Smooth muscle cell (in vitro differentiated cells): ENCODE data around the gene RELL1. TPM values are rescaled to one million over a fixed set of nuclear protein-coding genes. Genes with fewer than 3 reads are reported as not detected.

ENCODE experiments used
- DNase-seq: peaks from one replicate; lab custom pipeline; 2025; ENCODE audit not compliant: unreplicated experiment; lab: John Stamatoyannopoulos, UW
- H2AFZ ChIP-seq: fragments of 200-600 bp; sonication (generic); 2 replicates; pipeline ENCODE4 v1.6.0; 2016; ENCODE audit warnings: antibody characterized with exemption, low read depth, mild to moderate bottlenecking
- H3F3A ChIP-seq: fragments of 200-600 bp; sonication (generic); 2 replicates; pipeline ENCODE4 v1.6.0; 2017; ENCODE audit warnings: antibody characterized with exemption, low read depth
- H3K27ac ChIP-seq: fragments of 200-600 bp; sonication (generic); 2 replicates; pipeline ENCODE4 v1.5.1; 2016; ENCODE audit warnings: low read depth, mild to moderate bottlenecking
- H3K27me3 ChIP-seq: fragments of 200-600 bp; sonication (generic); 2 replicates; pipeline ENCODE4 v1.6.1; 2016; ENCODE audit warnings: low read depth, mild to moderate bottlenecking
- H3K36me3 ChIP-seq: fragments of 200-600 bp; sonication (generic); 2 replicates; pipeline ENCODE4 v1.5.1; 2016; ENCODE audit warnings: low read depth
- H3K4me1 ChIP-seq: fragments of 200-600 bp; sonication (generic); 2 replicates; pipeline ENCODE4 v1.5.1; 2016; ENCODE audit warnings: low read depth
- H3K4me2 ChIP-seq: fragments of 200-600 bp; sonication (generic); 2 replicates; pipeline ENCODE4 v1.6.0; 2016; ENCODE audit warnings: mild to moderate bottlenecking
- H3K4me3 ChIP-seq: fragments of 200-600 bp; sonication (generic); 2 replicates; pipeline ENCODE4 v1.5.1; 2016; ENCODE audit warnings: mild to moderate bottlenecking
- H3K79me2 ChIP-seq: fragments of 200-600 bp; sonication (generic); 2 replicates; pipeline ENCODE4 v1.6.0; 2016; ENCODE audit warnings: low read depth, mild to moderate bottlenecking
- H3K9ac ChIP-seq: fragments of 200-600 bp; sonication (generic); 2 replicates; pipeline ENCODE4 v1.6.0; 2016; ENCODE audit warnings: low read depth
- H3K9me3 ChIP-seq: fragments of 200-600 bp; sonication (generic); replicated peaks from 2 replicates; pipeline ENCODE4 v1.5.1; 2016; ENCODE audit warnings: low read depth
- H4K20me1 ChIP-seq: fragments of 200-600 bp; sonication (generic); 2 replicates; pipeline ENCODE4 v1.6.0; 2016; ENCODE audit warnings: low read depth
- WGBS: methylation state at CpG from one replicate; pipeline ENCODE4 v1.1.7; 2016; ENCODE audit warnings: low lambda C conversion rate; 5-methylcytosine and 5-hydroxymethylcytosine counted together
- polyA plus RNA-seq: library from polyadenylated mRNA; unstranded; fragments of >200 nt; fragmentation: Nextera tagmentation; extraction: Ambion mirVana; gene quantifications from 2 replicates; pipeline ENCODE4 v1.2.1, GENCODE V29; 2016
- total RNA-seq: library from RNA; depleted of rRNA; stranded (reverse); fragments of >200 nt; gene quantifications from 2 replicates; pipeline ENCODE4 v1.2.3, GENCODE V29; 2014
- TF ChIP-seq, protein P1 (sequence below): fragments of 200-600 bp; sonication (generic); IDR thresholded peaks from 2 replicates; pipeline ENCODE4 v1.5.1; 2017; ENCODE audit warnings: borderline replicate concordance, mild to moderate bottlenecking, antibody characterized with exemption; ENCODE audit not compliant: insufficient read depth, poor library complexity, severe bottlenecking

RELL1 gene
- total and polyA plus RNA-seq, 2 experiments from 2014 or later, result 3.5 to 36.3 TPM

- peak overlapping the region; percentile 82 for H3K27ac ChIP-seq
- H4K20me1 ChIP-seq, result peaks cover 31% of the 10 kb centered on the region
- H3F3A ChIP-seq, result peaks cover 18% of the 10 kb centered on the region
- no peak overlapping the region for H3K4me3 ChIP-seq
- H3K4me2 ChIP-seq, result peak overlapping the region; percentile 75
- TF ChIP-seq, protein P1, sequence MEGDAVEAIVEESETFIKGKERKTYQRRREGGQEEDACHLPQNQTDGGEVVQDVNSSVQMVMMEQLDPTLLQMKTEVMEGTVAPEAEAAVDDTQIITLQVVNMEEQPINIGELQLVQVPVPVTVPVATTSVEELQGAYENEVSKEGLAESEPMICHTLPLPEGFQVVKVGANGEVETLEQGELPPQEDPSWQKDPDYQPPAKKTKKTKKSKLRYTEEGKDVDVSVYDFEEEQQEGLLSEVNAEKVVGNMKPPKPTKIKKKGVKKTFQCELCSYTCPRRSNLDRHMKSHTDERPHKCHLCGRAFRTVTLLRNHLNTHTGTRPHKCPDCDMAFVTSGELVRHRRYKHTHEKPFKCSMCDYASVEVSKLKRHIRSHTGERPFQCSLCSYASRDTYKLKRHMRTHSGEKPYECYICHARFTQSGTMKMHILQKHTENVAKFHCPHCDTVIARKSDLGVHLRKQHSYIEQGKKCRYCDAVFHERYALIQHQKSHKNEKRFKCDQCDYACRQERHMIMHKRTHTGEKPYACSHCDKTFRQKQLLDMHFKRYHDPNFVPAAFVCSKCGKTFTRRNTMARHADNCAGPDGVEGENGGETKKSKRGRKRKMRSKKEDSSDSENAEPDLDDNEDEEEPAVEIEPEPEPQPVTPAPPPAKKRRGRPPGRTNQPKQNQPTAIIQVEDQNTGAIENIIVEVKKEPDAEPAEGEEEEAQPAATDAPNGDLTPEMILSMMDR, result no peak
- H3K79me2 ChIP-seq, result peaks cover 24% of the 10 kb centered on the region
- H3K9ac ChIP-seq, result peak overlapping the region; percentile 32
- H3K4me1 ChIP-seq, result peaks cover 37% of the 10 kb centered on the region
- no peaks in the 10 kb centered on the region for H3K9me3 ChIP-seq
- DNase-seq, result no peak
- H3K27me3 ChIP-seq, result no peaks in the 10 kb centered on the region
- no peaks in the 10 kb centered on the region for H3K36me3 ChIP-seq
- H2AFZ ChIP-seq, result no peak overlapping the region
- WGBS, result 31% methylated on average over 7 of the region's 7 CpGs
Measured at GRCh38 chr4:37663552-37663951, 22.6 kb downstream of the RELL1 start.

DNA sequence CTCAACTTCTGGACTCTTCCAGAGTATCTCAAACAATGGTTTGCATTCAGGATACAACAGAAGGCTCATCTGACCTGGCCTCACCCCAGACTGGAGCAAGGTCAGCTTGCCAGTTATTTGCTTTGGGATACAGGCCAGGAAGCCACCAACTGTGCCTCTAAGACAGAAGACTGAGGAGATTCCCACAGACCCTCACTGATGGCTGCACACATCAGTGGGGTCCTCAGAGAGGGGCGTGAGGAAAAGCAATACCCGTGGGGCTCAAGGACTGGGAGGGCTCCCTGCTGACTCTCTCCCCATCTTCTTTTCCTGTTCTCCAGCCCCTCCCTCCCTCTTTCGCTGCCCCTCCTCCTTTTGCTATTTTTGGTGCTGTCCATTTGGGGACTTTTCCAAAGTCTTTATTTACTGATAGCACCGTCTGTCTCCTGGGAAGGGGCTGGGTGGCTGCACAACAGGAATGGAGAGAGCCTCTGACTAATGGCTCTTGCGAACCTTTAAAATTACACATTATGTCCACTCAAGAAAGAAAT, 23.2 kb downstream of the RELL1 start:
- peaks cover 30% of the 10 kb centered on the region for H3K79me2 ChIP-seq
- TF ChIP-seq, protein P1, result no peak
- WGBS, result 35% methylated on average over 5 of the region's 5 CpGs
- no peak overlapping the region for H3K4me3 ChIP-seq
- peaks cover 31% of the 10 kb centered on the region for H4K20me1 ChIP-seq
- no peak for DNase-seq
- H3K36me3 ChIP-seq, result no peaks in the 10 kb centered on the region
- no peak overlapping the region for H2AFZ ChIP-seq
- H3F3A ChIP-seq, result peaks cover 18% of the 10 kb centered on the region
- no peaks in the 10 kb centered on the region for H3K9me3 ChIP-seq
- peaks cover 37% of the 10 kb centered on the region for H3K4me1 ChIP-seq
- no peaks in the 10 kb centered on the region for H3K27me3 ChIP-seq
- peak overlapping the region; percentile 82 for H3K27ac ChIP-seq
- peak overlapping the region; percentile 32 for H3K9ac ChIP-seq
- peak overlapping the region; percentile 75 for H3K4me2 ChIP-seq

- Histone ChIP-seq H3K4me1 (peaks cover 37% of the 10 kb centered on the region), H4K20me1 (peaks cover 28% of the 10 kb centered on the region), H3K79me2 (peaks cover 37% of the 10 kb centered on the region), H3F3A (peaks cover 18% of the 10 kb centered on the region), H3K9ac (peak overlapping the region; percentile 22), H2AFZ (no peak overlapping the region), H3K36me3 (no peaks in the 10 kb centered on the region), H3K27me3 (no peaks in the 10 kb centered on the region), H3K9me3 (no peaks in the 10 kb centered on the region), H3K4me2 (peak overlapping the region; percentile 75), H3K27ac (peak overlapping the region; percentile 82), H3K4me3 (peak overlapping the region; percentile 4)
- 6% methylated on average over 1 of the region's 1 CpG for WGBS
- TF ChIP-seq, protein P1, result no peak
- no peak for DNase-seq
Measured at GRCh38 chr4:37662251-37662650, 23.9 kb downstream of the RELL1 start.

DNA sequence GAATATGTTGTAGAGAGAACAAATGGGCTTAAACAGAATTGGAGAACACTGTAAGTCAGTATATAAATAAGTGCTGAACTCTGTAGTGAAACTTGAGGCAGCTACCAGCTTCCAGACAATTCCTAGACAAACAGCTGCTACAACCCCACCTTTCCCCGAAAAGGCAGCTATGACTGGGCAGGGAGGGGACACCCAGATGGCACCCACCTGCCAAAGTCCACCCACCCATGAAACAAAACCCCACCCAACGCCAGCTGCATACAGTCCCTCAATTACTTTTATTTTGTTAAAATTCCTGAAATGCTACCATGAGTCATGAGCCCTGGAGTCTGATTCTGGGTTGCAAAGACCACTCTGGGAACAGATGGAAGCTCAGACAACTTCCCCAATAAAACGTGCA, 24.4 kb downstream of the RELL1 start:
- no peaks in the 10 kb centered on the region for H3K36me3 ChIP-seq
- peak overlapping the region; percentile 75 for H3K4me2 ChIP-seq
- peaks cover 18% of the 10 kb centered on the region for H3F3A ChIP-seq
- peaks cover 39% of the 10 kb centered on the region for H3K79me2 ChIP-seq
- peak overlapping the region; percentile 82 for H3K27ac ChIP-seq
- peak overlapping the region; percentile 4 for H3K4me3 ChIP-seq
- no peak for DNase-seq
- WGBS, result 9% methylated on average over 3 of the region's 3 CpGs
- TF ChIP-seq, protein P1, result no peak
- no peaks in the 10 kb centered on the region for H3K27me3 ChIP-seq
- peaks cover 37% of the 10 kb centered on the region for H3K4me1 ChIP-seq
- peaks cover 24% of the 10 kb centered on the region for H4K20me1 ChIP-seq
- no peaks in the 10 kb centered on the region for H3K9me3 ChIP-seq
- H3K9ac ChIP-seq, result no peak overlapping the region
- no peak overlapping the region for H2AFZ ChIP-seq
